GM20000 (cell line): ENCODE results near the gene TRA2A.

Source experiments
- DNase-seq: peaks from one replicate; pipeline ENCODE4 v3.0.0; 2012; ENCODE audit warnings: low spot score
- TF ChIP-seq, protein P1 (sequence below): IDR thresholded peaks from 2 replicates; pipeline ENCODE4 v1.5.1; 2012; ENCODE audit warnings: mild to moderate bottlenecking, control low read depth; ENCODE audit errors: extremely low read depth, missing control alignments

The TRA2A gene

DNA sequence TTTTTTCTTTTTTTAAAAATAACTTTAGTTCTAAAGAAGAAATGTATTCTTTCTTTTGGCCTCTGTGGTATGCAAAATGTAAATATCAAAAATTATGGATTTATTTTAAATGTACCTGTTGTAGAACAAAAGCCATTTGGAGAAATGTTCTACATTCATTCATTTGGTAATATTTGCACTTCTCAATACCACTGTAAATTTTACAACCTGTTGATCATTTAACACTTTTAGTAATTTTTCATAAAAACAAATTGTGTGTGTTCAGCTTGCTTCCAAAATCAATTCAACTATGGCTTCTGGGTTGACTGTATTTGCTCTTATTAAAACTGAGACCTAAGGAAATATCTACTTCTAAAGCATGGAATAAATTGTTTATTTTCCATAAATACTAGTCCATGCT is 59.2 kb downstream of the TRA2A start:
- TF ChIP-seq, protein P1, sequence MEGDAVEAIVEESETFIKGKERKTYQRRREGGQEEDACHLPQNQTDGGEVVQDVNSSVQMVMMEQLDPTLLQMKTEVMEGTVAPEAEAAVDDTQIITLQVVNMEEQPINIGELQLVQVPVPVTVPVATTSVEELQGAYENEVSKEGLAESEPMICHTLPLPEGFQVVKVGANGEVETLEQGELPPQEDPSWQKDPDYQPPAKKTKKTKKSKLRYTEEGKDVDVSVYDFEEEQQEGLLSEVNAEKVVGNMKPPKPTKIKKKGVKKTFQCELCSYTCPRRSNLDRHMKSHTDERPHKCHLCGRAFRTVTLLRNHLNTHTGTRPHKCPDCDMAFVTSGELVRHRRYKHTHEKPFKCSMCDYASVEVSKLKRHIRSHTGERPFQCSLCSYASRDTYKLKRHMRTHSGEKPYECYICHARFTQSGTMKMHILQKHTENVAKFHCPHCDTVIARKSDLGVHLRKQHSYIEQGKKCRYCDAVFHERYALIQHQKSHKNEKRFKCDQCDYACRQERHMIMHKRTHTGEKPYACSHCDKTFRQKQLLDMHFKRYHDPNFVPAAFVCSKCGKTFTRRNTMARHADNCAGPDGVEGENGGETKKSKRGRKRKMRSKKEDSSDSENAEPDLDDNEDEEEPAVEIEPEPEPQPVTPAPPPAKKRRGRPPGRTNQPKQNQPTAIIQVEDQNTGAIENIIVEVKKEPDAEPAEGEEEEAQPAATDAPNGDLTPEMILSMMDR: no peak
- DNase-seq: no peak

DNA sequence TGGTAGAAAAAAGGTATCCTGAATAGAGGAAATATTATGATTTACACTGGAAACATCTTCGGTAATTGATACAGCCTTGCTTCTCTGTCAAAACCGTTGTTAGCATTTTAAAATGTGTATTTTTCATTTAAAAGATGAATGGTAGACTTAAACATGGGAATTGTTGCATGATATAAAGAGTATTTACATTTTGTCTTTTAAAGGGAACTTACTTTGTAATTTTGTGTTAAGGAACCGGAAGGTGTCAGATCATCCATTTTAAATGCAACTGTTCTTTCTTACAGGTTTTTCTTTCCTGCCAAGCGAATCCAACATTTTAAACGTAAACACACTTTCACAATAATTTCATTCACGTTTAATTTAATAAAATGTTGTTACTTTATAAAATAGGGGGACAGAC is 59.7 kb downstream of the TRA2A start:
- TF ChIP-seq, protein P1: no peak
- no peak for DNase-seq

DNA sequence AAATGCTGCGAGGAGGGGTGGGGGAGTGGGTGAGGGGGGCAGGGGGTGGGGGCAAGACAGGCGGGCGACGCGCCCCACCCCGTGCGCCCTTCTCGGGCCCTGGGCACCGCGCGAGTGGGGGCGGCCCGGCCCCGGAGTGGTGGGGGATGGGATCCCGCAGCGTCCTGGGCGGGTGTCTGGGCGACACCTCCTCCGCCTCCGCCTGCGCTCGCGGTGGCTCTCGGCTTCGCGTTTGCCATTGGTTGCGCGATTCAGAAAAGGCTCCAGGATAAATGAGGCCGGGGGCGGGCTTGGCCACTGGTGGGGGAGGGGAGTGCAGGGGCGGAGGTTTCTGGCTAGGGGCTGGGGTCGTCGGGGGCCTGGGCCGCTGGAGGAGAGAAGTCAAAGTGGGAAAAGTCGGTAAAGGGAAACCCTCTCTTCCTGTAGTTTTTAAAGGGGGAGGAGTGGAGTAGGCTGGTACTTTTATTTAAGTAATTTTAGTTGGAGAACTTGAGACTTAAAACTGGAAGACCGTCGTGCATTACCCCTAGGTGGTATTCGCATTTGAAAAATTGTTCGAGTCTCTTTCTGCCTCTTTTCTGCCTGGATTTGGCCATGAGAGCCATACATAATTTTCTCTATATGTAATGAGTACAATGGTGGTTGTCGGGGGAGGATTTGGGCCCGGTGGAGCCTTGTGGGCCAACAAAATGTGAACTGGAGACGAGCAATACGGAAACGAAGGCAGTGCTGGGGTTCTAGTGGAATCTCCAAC is 60.5 kb downstream of the TRA2A start:
- DNase-seq: peak; percentile 88
- TF ChIP-seq, protein P1: no peak

DNA sequence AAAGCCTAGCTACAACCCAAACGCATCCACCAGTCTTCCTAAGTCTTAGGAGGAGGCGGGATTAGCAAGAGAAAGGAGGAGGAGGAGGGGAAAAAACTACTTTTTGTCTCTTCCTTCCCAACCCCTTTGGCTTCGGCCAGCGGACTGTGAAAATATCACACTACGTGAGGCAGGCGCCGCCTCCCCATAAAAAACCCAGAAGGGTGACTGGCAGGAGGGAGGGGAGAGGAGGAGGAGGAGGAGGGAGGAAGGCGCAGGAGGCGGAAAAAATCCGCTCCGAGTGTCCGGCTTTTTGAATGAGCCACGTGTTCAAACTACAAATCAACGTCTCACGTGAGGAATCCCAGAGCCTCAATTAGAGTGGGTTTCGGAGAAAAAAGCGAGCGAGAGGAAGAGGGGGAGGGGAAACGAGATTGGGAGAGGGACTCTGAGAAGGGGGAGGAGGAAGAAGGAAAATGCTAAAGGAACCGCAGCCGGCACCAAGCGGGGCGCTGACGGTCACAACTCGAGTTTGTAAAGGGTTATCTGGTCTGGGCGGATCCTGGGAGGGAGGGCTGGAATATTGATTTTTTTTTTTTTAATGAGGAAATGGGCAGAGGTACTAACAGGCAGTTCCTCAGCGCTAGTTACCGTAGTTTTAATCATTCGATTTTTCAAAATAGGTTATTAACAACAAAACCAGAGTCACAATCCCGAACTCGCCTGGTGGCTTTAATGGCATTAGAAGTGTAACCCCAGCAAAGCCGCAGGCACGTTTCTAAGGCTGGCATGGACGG is 61.3 kb downstream of the TRA2A start, which contains the start of gene IGF2BP3:
Gene IGF2BP3, minus strand, starts transcription at position 162 of the 776 bp plus-strand sequence. CDS start 381 bp downstream, outside the sequence.
- DNase-seq: peak; percentile 88

DNA sequence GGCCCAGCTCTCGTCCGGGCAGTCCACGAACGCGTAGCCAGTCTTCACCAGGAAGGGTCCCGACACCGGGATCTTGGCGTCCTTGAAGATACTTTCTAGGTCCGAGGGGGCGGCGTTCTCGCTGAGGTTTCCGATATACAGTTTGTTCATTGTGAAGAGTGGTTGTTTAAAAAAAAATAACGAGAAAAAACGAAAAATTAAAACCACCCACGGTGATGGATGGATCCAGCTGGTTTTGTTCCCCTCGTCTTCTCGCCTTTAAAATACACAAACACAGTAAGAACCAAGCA is 61.9 kb downstream of the TRA2A start:
- no peak for DNase-seq
- TF ChIP-seq, protein P1: no peak

More for the DNA sequence above, 61.3 kb downstream of the TRA2A start, which contains the start of gene IGF2BP3:
- TF ChIP-seq, protein P1: no peak

DNA sequence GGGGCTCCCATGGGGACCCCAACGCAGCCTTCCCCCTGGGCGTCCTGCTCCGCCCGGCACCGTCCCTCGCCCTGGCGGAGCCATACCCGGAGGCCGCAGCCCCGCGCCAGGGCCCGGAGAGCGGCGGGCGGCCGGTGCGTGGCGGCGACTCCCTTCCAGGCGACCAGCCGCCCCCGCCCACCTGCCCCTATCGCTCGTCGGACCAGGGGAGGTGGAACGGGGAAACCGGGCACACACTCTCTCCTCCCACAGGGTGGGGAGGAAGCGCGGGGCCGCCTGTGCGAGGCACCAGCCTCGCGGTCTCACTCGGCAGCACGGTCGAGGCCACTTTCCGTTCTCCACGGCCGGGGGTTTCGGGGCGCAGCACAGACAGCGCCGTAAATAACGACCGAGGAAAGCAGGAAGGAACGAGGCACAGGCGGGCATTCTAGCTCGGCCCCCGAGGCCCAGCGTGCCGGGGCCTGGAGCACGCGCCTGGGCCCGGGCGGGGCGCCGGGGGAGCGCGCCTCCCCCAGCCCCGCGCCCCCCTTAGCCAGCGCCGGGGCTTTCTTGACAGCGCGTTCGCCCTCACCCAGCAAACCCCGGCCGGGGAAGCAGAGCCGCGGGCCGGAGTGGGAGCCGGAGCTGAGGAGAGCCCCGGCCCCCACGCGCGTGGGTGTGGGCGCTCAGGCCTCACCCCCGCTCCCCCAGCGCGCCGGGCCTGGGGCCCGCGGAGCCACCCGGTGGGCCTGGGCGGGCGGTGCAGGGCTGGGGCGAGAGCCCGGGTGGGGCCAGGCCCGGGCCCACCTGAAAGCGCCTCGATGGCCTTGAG is 62.4 kb downstream of the TRA2A start:
- DNase-seq: peak; percentile 74
- TF ChIP-seq, protein P1: no peak
